GM06990 (cell line): ENCODE results near the gene CEP85.

ENCODE experiments used
- DNase-seq: peaks from one replicate; pipeline ENCODE4 v3.0.0-alpha.2; 2011; ENCODE audit not compliant: insufficient read length; ENCODE audit errors: extremely low read depth
- H3K27me3 ChIP-seq: replicated peaks from 2 replicates; pipeline ENCODE4 v1.6.0; 2011; ENCODE audit warnings: low read length; ENCODE audit not compliant: control insufficient read depth, insufficient read depth
- H3K36me3 ChIP-seq: 2 replicates; pipeline ENCODE4 v1.5.1; 2011; ENCODE audit warnings: low read length; ENCODE audit not compliant: control insufficient read depth, insufficient read depth
- H3K4me3 ChIP-seq: replicated peaks from 2 replicates; pipeline ENCODE4 v1.5.1; 2011; ENCODE audit warnings: low read depth, mild to moderate bottlenecking, control low read depth, low read length
- CTCF ChIP-seq: IDR thresholded peaks from 2 replicates; pipeline ENCODE4 v1.5.1; 2011; ENCODE audit warnings: low read length, control low read depth, mild to moderate bottlenecking, inconsistent platforms; ENCODE audit not compliant: insufficient read depth, poor library complexity, severe bottlenecking

The CEP85 gene

DNA sequence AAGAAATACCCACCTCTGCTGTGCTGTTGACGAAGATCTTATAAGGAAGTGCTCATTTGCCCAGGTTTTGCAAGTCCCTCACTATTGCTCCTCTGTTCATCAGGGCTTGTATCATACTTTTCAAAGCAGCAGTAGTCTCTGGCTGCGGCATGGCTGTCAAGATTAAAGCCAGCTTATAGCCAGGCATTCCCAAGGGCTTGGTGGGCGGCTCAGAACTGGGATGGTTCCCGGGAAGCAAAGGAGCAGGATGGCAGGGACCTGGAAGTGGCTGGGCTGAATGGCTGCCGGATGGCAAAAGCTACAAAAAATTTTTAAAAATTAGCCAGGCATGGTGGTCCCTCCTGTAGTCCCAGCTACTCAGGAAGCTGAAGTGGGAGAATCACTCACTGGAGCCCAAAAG is 29.2 kb downstream of the CEP85 start:
- no peaks in the 10 kb centered on the region for H3K27me3 ChIP-seq
- peaks cover 8% of the 10 kb centered on the region for H3K36me3 ChIP-seq
- TF ChIP-seq CTCF = no peak
- no peak for DNase-seq
- H3K4me3 ChIP-seq = no peak overlapping the region

- TF ChIP-seq CTCF = no peak
- DNase-seq = no peak
- Histone ChIP-seq H3K36me3 (peaks cover 11% of the 10 kb centered on the region), H3K27me3 (no peaks in the 10 kb centered on the region), H3K4me3 (no peak overlapping the region)
Measured at GRCh38 chr1:26265405-26265804, 31.4 kb downstream of the CEP85 start.

DNA sequence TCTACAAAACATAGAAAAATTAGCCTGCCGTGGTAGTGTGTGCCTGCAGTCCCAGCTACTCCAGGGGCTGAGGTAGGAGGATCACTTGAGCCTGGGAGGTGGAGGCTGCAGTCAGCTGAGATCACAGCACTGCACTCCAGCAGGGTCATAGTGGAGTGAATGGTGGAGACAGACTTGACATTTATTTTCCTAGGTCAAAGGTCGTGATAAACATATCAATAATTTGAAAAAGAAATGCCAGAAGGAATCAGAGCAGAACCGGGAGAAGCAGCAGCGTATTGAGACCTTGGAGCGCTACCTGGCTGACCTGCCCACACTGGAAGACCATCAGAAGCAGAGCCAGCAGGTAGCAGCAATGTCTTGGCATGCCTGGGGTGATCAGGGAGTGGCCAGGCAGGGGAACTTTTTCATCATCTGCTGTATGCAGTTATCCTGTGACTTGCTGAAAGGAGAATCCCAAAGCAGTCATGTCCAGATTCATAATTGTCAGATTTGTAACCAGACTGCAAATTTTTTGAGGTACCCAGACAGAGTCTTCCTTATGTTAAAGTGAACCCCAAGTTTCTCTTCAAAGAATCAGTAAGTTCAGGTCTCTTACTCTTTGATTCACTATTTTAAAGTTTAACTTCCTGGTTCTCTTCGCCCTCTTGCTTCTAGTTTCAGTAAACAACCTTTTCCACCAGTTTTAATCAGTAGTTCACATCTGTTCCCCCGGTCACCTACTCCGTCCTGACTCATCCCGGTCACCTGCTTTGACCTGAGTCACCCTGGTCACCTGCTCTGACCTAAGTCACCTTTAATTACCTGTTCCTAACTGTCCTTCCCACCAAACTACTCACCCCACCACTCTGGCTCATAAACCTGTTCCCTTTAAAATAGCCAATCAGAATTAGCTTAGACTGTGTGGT is 34.5 kb downstream of the CEP85 start:
- Histone ChIP-seq H3K4me3 (no peak overlapping the region), H3K36me3 (peaks cover 13% of the 10 kb centered on the region), H3K27me3 (no peaks in the 10 kb centered on the region)
- no peak for TF ChIP-seq CTCF
- no peak for DNase-seq

DNA sequence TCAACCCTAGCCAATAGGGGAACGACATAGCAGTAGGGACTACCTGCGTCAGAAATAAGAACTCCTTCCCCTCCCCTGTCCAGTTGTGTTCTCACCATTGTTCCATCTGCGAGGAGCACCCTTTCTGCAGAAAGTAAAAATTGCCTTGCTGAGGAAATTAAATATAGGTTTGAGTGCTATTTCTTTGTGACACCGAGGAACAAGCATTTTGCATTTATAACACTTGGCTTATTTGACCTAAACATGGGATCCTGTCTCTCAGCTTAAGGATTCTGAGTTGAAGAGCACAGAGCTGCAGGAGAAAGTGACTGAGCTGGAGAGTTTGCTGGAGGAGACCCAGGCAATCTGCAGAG is 35.2 kb downstream of the CEP85 start:
- peaks cover 13% of the 10 kb centered on the region for H3K36me3 ChIP-seq
- no peak for TF ChIP-seq CTCF
- no peak for DNase-seq
- H3K4me3 ChIP-seq = no peak overlapping the region
- no peaks in the 10 kb centered on the region for H3K27me3 ChIP-seq

GRCh38 chr1:26274801-26275425 is 40.9 kb downstream of the CEP85 start:
- Histone ChIP-seq H3K36me3 (peaks cover 4% of the 10 kb centered on the region), H3K4me3 (no peak overlapping the region), H3K27me3 (no peaks in the 10 kb centered on the region)
- no peak for TF ChIP-seq CTCF
- DNase-seq = no peak
